C1 segment of cervical spinal cord (tissue), 14 donors: Measurements from ENCODE around the gene ARID1B.

ENCODE experiments used
- DNase-seq, 14 donors: peaks; one replicate each; lab custom pipeline; 2025; lab: John Stamatoyannopoulos, UW

ARID1B gene

GRCh38 chr6:156822747-156823206 lies 45.6 kb downstream of the ARID1B start:
- peak in 1 of 14 donors; percentile 71 for DNase-seq

DNA sequence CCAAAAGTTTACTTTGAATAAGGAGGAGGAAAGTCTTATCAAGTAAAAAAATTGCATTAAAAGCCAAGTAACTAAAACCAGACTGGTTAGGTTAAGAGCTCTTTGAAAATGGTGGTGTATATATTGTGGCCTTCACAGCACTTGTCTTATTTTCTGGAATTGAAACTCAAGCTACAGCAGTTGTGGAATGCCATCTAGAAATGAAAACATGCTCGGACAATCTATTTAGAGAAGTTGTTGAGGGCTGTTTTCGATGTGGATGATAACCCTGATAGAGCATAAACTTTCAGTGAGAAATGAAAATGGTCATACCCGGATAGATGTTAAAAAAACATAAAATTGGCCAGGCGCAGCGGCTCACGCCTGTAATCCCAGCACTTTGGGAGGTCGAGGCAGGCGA lies 47.0 kb downstream of the ARID1B start:
- DNase-seq = no peak

DNA sequence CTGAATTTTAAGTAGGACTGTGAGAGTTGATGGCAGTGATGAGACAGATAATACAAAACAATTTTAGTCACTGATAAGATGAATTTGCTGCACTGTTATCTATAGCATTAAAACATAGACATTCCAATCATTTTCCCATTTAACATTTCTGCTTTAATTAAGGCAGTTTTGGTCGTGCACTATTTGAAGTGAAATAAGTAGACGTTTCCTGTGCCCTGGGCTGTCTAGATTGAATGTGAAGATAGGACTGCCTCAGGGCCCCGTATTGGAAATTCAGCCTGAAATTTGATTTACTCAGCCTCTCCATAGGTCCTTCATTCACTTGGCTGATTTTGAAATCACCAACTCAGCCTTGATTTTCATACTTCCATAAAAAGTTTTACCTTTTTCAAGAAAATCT lies 48.3 kb downstream of the ARID1B start:
- DNase-seq = no peak

GRCh38 chr6:156826290-156826955 lies 49.2 kb downstream of the ARID1B start:
- peak in 1 of 14 donors; percentile 37 for DNase-seq

DNA sequence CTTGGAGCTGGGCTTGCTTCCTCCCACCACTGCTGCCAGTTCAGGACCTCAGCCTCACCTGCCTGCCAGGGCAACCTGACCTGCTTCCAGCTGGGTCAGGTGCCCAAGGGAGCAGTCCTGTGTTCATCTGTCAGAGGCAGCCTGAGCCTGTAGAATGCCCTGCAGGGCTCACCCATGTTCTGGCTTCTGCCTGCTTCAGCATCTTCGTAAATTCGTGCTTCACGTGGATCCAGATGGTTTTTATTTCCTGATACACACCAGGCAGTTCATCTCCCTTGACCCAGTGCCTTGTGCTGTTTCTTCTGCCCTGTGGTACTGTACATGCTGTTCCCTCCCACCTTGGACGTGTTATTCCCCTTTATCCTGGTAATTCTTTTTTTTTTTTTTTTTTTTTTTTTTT lies 50.2 kb downstream of the ARID1B start:
- peak in 1 of 14 donors; percentile 89 for DNase-seq

DNA sequence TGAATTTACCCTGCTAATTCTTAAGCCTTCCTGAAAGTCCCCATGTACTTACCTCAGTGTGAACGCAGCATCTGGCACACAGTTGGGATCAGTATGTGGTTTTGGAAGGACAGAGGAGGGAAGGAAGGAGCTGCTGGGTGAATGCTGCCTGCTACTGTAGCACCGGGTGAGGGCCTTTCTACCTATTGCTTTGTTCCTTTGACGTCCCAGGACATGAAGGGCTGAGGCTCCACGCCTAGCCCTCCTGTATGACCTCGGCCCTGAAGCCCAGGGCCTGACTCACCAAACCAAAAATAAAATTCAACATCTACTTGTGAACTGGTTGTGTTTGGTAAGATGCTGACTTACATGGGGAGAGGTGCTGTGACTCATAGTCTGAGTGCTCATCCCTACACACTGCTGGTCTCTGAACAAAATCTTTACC lies 51.1 kb downstream of the ARID1B start:
- peak in 1 of 14 donors; percentile 65 for DNase-seq

DNA sequence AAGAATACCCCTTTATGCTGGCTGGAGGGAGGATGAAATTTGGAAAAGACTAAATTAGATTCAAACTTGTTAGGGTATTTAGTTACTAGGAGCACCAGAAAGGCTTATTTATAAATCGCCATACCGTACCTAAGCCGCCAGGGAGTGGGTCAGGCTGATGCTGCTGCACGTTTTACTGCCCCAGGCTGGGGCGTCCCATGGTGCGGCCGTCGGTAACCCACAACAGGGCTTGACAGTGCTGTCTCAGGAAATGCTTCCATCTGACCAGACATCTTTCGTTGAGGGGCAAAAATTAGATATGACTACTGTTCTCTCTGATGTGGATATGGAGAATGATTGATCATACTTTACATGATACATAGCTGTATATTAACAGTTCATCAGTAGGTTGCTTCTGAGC lies 52.9 kb downstream of the ARID1B start:
- DNase-seq = no peak

- DNase-seq = peak in 2 of 14 donors; percentile 45 to 62
These were observed 55.1 kb downstream of the ARID1B start for GRCh38 chr6:156832231-156832647.

GRCh38 chr6:156832669-156833068 lies 55.5 kb downstream of the ARID1B start:
- DNase-seq = peak in 1 of 14 donors; percentile 60

DNA sequence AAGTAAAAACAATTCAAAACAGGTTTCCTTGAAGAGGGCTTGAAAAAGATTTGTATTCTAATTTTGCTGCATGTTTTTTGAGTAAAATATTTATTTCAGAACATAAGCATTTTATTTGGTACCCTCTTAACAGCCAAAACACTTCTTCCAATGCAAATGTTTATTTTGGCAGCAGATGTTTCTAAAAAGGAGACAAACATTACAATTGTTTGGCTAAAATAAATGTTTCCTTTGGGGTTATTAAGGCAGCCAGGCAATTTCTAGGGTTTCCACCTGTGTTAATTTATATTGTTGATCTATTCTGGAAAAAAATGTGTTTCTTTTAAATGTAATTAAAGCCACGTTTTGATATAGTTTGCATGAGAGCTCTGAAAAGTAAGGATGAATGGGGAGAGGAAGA lies 56.6 kb downstream of the ARID1B start:
- DNase-seq = no peak

DNA sequence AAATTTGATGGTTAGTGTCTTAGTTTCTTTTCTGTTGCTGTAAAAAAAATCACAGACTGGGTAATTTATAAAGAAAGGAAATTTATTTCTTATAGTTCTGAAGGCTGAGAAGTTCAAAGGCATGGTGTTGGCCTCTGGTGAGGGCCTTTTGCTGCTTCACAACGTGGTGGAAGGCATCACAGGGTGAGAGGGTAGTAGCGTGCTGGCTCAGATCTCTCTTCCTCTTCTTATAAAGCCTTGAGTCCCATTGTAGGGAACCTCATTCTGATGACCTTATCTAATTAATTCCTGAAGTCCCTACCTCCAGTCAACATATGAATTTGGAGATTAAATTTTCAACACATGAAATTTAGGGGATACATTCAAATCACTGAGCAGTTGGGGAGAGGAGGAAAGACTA lies 62.0 kb downstream of the ARID1B start:
- no peak for DNase-seq

- no peak for DNase-seq
These were observed 62.4 kb downstream of the ARID1B start for GRCh38 chr6:156839591-156840001.

GRCh38 chr6:156840136-156840535 lies 63.0 kb downstream of the ARID1B start:
- DNase-seq = no peak

DNA sequence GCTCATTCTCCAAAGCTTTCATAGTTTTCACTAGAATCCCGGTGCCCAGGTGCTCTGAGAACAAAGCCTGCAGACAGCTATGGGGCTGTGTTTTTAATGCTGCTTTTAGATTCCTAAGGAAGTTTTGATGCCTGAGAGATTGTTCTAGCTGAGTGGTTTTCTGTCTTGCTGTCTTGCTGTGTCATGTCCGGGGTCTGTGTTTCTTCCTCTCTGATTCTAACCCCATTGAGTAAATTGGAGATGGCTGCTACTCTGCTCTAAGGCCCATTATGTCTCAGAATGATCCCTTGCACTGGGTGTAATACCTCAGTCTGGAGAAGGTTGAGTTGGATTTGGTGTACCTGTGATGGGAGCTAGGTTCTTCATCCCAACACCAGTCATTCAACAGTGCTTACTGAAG lies 63.4 kb downstream of the ARID1B start:
- no peak for DNase-seq

DNA sequence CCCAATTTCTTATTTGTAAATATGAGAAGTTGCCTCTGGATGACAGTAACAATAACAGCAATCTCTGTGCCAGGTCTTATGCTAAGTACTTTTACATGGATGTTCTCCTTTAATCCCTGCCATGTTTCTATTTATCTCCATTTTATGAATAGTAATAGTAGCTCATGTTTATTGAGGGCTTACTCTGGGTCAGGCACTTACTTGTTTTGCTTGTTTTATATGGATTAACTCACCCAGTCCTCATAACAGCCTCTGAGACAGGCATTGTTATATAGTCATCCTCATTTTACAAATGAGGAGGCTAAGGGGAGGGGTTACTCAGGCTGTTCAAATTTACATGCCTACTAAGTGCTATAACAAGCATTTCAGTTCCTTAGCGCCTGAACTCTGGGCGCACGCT lies 64.3 kb downstream of the ARID1B start:
- DNase-seq = no peak

DNA sequence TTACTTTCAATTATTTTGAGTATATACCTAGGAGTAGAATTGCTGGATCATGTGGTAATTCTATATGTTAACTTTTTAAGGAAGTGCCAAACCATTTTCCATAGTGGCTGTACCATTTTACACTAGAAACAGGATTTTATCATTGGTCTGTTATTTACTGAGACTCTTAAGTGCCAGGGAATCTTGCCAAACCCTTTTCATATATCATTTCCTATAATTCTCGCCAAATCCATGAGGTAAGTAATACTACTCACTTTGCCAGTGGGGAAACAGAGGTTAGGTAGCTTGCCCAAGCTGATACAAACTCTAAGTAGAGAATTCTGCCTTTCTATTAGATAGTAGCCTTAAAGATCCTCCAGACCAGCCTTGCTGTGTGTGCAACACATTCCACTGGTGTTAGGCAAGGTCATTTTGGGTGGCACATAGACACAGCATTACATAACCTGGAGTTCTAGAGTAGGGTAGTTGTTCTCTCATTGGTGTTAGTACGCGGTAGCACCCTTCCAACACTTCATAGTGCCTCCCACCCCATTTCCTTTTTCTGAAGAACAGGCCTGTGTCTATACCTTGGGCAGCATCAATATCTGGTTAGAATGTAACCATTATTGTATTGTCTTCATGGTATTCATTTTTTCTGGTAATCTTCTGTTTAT lies 65.5 kb downstream of the ARID1B start:
- no peak for DNase-seq

DNA sequence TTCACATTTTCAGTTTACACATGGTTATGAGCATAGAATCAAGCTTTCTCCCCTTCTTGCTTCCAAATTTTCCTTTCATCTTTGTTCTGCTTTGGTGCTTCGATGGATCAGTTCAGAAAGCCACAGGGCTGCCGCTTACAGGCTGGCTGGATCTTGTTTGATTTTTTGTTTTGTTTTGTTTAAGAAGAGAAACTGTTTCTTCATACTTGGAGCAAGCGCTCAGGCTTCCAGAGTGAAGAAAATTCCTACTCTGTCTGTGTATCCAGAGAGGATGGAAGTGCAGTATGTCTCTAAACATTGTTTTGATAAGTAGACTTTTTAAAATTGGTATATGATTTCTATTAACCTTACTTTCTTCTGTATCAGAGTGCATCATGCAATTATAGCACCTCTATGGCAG lies 66.9 kb downstream of the ARID1B start:
- no peak for DNase-seq

DNA sequence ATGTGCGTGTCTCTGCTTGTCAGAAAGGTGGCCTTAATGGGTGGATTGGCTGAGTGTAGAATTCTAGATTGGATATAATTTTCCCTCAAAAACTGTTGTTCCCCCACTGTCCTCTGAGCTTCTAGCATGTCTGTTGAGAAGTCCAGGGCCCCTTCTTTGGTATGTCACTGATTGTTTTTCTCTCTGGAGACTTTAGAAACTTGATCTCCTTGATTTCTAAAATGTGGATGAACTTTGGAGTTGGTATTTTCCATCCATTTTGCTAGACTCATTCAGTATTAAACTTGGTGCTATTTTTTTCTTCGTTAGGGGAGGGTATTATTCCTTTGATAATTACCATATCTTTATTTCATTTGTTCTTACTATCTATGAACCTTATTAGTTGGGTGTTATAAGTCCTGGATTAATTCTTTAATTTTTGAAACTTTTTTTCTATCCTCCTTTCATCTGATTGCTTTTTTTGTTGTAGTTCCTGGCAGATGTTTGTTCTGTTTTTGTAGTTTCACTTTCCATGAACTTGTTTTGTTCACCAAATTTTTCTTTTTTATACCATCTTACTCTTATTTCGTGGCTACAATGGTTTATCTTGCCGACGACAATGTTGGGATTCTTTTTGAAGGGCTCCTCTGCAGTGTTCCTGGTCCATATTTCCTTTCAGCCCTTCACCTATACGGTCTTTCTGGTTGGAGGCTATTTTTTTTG lies 68.4 kb downstream of the ARID1B start:
- DNase-seq = no peak

GRCh38 chr6:156846845-156847599 lies 69.8 kb downstream of the ARID1B start:
- no peak for DNase-seq

DNA sequence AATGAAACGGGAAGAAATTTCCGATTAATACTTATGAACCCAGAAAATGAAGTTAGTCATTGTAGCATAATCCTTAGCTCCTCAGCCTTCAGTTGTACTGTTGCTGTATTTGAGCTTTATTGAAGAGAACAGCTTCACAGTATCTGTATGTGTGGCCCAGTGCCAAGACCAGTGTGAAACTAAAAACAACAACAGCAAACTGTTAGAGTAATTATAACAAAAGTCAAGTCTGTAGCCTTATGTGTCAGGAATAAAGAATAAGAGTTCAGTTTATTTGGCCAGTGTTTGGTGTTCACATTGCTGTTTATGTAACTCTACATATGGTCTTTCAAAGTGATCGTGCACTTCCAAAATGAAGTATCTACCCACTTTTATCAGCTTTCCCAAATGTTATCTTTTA lies 70.9 kb downstream of the ARID1B start:
- peak in 1 of 14 donors; percentile 77 for DNase-seq

GRCh38 chr6:156848533-156848932 lies 71.4 kb downstream of the ARID1B start:
- DNase-seq = peak in 1 of 14 donors; percentile 77

GRCh38 chr6:156849806-156850205 lies 72.6 kb downstream of the ARID1B start:
- DNase-seq = no peak
